Hepatocyte (in vitro differentiated cells): ENCODE results near the gene FGFR1OP2.

Source experiments
- EZH2 ChIP-seq: fragments of 200-600 bp; sonication (generic); IDR thresholded peaks from 2 replicates; pipeline ENCODE4 v1.6.1; 2016; ENCODE audit warnings: antibody characterized with exemption, mild to moderate bottlenecking, borderline replicate concordance
- EZH2phosphoT487 ChIP-seq: fragments of 200-600 bp; sonication (generic); IDR thresholded peaks from one replicate; pipeline ENCODE4 v1.6.1; 2018; ENCODE audit warnings: antibody characterized with exemption, mild to moderate bottlenecking, low read depth, moderate library complexity; ENCODE audit not compliant: unreplicated experiment, severe bottlenecking
- TF ChIP-seq, protein P1 (sequence below): fragments of 200-600 bp; sonication (generic); IDR thresholded peaks from 2 replicates; pipeline ENCODE4 v1.5.1; 2016; ENCODE audit warnings: antibody characterized with exemption, mild to moderate bottlenecking; ENCODE audit not compliant: poor library complexity

DNA sequence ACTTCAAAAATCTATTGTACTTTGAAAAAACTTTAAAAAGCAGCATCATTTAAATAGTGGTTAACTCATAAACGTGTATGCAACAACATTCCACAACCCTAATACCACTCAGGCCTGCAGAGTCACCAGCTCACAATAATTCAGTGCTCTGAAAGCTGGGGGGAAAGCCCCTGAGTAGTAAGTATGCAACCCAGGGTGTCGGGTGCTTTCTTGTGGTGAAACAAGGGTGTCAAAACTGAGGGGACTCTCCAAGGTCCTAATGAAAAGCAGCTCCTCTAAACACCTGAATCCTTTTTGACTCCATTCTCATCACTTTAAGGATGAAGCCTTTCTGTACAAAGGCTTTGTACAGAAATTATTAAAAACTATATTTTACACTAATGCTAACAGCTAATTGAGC is 33.7 kb downstream of the FGFR1OP2 start:
- TF ChIP-seq, protein P1, sequence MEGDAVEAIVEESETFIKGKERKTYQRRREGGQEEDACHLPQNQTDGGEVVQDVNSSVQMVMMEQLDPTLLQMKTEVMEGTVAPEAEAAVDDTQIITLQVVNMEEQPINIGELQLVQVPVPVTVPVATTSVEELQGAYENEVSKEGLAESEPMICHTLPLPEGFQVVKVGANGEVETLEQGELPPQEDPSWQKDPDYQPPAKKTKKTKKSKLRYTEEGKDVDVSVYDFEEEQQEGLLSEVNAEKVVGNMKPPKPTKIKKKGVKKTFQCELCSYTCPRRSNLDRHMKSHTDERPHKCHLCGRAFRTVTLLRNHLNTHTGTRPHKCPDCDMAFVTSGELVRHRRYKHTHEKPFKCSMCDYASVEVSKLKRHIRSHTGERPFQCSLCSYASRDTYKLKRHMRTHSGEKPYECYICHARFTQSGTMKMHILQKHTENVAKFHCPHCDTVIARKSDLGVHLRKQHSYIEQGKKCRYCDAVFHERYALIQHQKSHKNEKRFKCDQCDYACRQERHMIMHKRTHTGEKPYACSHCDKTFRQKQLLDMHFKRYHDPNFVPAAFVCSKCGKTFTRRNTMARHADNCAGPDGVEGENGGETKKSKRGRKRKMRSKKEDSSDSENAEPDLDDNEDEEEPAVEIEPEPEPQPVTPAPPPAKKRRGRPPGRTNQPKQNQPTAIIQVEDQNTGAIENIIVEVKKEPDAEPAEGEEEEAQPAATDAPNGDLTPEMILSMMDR = no peak
- TF ChIP-seq EZH2 (no peak), EZH2phosphoT487 (no peak)
